HG02798 (cell line): ENCODE data around the gene TEX2.
"Not testable (repeated sequence)": the region's sequence is repeated elsewhere in the genome, so short reads cannot be mapped to it uniquely, and the experiment has no call there.

Experiments
- ATAC-seq: cut with Tn5 transposase; IDR thresholded peaks from one replicate; pipeline ENCODE4 v1.9.1; 2021; ENCODE audit warnings: mild to moderate bottlenecking; ENCODE audit not compliant: unreplicated experiment, poor library complexity

TEX2 gene

DNA sequence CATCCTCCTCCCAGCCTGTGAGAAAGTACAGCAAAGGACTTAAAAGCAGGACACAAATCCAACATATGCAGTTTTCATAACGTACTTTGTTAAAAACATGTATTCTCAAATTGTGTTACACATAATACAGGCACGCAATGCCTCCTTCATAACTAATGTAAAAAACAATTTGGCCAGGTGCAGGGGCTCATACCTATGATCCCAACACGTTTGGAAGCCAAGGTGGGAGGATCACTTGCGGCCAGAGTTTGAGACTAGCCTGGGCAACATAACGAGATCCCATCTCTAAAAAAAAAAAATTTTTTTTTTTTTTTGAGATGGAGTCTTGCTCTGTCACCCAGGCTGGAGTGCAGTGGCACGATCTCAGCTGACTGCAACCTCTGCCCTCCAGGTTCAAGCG lies 20.4 kb downstream of the TEX2 start:
- ATAC-seq: no peak

- ATAC-seq: no peak
These were observed 22.2 kb downstream of the TEX2 start for GRCh38 chr17:64240741-64241347.

DNA sequence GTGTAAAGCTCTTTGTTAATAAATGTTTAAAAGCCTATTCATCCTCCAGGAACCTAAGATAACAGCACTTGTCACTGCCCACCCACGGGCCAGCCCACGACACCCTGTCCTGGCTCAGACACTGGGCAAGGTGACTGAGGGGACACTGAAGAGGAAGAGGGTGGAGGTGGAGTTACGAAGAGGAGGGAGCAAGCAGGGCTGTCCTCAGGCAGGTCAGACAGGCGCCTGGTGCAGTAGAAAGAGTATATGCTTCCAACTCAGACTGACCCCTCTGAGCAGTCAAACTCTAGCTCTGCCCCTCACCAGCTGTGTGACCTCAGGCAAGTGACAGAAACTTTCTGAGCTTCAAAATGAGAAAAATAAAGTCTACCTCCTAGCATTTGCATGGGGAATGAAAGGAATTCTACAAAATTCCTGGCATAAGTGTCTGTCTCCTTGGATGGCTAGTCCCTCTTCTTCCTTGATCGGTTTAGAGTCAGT lies 22.8 kb downstream of the TEX2 start:
- ATAC-seq: no peak

DNA sequence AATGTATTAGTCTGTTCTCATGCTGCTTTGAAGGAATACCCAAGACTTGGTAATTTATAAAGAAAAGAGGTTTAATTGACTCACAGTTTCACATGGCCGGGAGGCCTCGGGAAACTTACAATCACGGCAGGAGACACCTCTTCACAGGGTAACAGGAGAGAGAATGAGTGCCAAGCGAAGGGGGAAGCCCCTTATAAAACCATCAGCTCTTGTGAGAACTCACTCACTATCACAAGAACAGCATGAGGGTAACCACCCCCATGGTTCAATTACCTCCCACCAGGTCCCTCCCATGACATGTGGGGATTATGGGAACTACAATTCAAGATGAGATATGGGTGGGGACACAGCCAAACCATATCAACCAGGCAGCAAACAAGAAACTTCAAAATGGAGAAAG lies 24.6 kb downstream of the TEX2 start:
- not testable (repeated sequence) for ATAC-seq

GRCh38 chr17:64236827-64237403 lies 26.1 kb downstream of the TEX2 start:
- ATAC-seq: no peak

DNA sequence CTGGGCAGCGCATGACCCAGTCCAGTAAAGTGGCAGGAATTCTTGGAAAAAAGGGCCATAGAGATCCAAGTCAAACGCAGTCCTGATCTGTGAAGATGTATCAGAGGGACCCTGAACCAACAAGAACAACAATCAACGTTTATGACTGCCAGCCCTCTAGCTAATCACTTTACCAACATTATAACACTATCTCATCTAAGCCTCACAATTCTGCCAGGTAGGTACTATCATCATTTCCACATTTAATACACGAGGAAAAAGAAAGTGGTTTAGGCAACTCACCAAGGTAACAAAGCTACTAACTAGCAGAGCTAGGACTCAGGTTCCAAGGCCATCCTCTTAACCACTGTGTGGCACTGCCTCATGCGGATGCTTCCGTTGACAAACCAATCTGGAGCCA lies 28.1 kb downstream of the TEX2 start:
- no peak for ATAC-seq

DNA sequence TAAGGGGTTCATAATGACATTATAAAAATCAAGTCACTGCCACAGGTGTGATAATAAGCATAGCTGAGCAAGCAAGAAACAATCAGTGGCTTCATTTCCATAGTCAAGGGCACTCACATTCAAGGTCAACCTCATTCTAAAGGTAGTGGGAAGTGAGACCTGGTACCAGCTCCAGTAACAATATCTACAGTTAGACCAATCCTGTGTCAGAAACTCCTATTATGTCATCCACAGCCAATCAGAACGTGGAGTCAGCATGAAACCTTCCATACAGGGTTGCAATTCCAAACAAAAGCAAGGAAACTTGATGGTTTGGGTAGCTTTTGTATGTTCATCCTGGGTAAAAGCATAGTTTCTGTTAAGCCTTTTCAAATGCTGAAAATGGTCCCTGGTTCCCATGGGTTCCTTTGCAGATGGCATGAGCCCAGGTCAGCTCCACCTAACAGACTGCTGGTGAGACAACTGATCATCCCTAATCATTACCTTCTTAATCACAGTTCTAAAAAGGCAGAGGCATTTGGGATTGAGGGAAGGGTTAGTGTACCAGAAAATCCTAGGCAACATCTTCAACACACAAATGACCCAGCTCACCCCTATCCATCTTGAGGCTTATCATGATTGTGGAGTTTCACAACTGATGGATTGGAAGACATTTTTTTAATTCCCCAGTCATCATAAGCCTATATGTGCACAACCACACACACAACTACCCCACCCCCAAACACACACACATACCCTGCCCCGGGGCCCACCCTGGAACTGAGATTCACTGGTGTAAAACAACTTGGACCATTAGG lies 30.4 kb downstream of the TEX2 start:
- ATAC-seq: no peak

- ATAC-seq: no peak
These were observed 31.4 kb downstream of the TEX2 start for GRCh38 chr17:64231567-64232141.

DNA sequence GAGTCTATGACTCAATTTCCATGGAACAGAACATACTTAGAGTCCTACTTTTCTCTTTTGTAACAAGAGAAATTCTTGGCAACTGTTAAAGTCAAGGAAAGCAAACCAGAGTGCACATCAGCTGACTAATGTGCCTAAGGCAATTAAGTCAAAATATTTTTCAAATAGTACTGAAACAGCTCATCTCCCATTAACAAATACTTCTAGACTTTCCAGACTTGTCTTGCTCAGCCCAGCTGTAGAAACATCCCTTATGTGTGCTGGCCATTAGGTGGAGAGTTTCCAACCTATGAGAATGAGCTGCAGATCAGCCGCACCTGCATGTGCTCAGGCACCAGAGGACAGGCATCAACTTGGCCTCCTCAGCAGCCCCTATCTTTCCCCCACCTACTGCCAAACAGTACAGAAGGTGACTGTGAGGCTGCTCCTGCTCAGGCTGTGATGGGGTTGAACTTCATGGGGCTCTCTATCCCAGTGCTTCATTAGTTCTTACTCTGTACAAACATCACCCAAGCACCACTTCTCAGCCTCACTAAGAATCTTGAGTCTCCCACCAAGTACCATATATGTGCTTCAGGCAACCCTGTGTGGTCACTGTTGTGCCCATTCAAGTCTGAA lies 32.2 kb downstream of the TEX2 start:
- no peak for ATAC-seq

DNA sequence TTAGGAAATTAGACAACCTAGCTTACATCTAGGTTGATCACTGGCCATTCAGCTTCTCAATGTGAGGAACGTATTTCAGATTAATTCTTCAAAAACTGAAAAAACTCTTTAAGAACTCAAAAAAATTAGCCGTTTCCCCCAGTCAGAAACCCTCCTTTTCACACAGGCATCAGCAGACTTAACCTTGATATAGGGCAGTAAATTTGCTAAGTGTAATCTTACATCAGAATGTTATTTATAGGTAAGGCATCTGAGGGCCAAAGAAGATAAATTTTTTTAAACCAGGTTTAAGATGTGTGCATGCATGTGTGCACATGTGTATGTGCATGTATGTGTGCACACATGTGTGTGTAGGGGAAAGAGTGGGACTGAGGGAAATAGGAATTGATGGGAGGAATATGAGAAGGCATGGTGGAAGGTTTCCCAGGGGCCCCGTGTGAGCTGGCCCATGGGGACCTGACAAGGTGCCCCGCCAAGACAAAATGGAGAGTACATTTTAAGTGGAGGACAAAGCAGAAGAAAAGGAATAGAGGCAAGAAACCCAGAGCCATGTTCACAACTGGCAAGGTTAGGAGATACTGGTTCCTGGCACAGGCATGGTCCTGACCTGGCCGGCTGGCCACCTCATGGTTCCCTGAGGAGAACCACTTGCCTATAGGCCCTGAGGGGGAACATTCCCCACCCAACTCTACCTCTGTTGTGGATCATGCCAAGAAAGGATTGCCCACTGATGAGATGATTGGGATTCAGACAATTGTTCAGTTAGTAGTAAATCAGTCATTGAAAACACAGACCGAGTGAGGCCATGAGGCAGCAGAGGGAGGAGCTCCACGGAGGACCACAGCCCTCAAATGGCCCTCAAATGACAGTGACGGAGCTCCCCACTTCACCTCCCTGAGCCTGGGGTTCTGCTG lies 33.0 kb downstream of the TEX2 start:
- no peak for ATAC-seq

DNA sequence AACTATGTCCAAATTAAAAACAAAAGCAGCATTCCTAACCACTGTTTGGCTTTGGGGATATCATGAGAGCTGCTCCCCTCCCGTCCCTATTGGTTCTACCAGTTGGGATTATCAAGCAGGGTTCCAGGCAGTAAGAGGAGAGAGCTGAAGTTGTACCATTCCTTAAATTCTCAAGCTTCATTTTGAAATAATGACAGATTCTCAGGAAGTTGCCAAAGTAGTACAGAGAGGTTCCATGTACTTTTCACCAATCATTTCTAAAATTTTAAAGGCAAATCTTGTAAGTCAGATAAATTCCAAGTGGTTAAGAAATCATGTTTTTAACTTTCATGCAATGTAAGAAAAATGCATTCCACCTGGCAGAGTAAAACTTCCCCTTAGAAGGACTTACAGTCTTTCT lies 36.9 kb downstream of the TEX2 start:
- ATAC-seq: no peak

DNA sequence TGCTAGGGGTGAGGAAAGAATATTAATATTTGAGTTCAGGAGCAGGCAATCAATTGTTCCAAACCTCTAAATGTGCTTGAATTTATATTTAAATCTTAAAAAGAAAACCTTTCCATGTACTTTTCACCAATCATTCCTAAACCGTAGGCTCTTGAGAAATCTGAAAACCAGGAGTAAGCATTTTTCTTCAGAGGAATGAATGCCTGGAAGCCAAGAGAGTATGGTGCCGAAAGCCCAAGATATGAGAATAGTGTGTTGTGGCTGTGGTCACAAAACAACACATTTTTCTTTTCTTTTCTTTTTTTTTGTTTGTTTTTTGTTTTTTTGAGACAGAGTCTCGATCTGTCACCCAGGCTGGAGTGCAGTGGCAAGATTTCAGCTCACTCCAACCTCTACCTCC lies 37.6 kb downstream of the TEX2 start:
- ATAC-seq: no peak

DNA sequence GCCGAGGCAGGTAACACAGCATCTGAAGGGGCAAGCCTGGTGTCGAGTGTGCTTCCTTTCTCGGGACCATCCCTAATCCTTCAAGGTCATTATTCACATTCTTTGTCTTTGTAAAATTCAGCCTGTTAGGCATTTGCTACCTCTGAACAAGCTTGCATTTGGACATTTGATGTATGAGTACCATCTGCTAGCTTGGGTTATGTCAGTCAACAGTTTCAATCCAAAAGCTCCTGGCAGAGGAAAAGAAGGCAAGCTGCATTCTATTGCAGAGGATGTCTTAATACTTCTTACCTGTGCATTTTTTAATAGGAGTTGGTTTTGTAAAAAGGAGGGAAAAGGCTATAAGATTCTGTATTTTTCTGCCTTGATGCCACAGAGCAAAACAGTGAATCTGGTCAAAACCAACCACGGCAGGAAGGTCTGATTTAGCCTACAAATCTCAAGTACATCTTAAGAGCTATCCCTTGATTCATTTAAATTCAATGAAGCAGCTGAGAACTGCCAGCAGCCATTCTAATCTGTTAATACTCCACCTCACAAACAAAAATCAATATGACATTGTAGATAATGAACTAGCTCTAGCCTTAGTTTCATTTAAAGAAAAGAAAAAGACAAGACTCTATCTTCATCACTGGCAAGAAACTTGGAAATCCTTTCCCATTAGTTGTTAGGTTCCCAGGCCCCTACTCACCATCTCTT lies 39.0 kb downstream of the TEX2 start:
- no peak for ATAC-seq

GRCh38 chr17:64223283-64223682 lies 39.8 kb downstream of the TEX2 start:
- no peak for ATAC-seq

GRCh38 chr17:64221679-64222078 lies 41.4 kb downstream of the TEX2 start:
- ATAC-seq: no peak

DNA sequence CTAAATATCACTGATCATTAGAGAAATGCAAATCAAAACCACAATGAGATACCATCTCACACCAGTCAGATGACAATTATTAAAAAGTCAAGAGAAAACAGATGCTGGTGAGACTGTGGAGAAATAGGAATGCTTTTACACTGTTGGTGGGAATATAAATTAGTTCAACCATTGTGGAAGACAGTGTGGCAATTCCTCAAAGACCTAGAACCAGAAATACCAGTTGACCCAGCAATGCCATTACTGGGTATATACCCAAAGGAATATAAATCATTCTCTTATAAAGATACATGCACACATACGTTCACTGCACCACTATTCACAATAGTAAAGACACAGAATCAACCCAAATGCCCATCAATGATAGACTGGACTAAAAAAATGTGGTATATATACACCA lies 42.5 kb downstream of the TEX2 start:
- not testable (repeated sequence) for ATAC-seq

DNA sequence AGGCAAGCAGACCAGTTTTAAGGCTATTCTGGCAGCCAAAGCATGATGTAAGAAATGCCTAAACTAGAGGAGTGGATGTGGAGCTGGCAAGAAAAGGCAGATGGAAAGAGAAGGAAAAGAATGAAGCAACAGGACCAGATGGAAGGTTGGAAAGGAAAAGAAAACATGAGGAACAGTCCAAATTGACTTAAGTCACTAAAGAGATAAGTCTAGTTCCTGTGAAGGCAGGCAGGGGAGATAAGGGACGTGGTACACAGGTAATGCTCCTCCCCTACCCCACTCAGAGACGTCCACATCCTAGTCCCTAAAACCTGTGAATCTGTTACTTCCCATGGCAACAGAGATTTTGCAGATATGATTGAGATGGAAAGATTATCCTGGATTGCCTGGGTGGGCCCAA lies 43.5 kb downstream of the TEX2 start:
- ATAC-seq: no peak

DNA sequence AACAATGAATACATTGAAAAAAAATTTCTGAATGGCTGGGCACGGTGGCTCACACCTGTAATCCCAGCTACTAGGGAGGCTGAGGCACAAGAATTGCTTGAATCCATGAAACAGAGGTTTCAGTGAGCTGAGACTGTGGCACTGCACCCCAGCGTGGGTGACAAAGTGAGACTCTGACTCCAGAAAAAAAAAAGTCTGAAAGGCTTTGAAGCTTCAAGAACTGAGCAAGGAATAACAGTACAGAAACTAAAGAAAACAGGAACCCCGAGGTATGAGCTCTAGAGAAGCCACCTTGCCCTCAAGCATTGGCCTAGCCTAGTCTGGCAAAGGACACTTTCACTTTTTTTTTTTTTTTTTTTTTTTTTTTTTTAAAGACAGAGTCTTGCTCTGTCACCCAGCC lies 45.0 kb downstream of the TEX2 start:
- ATAC-seq: peak; percentile 68

DNA sequence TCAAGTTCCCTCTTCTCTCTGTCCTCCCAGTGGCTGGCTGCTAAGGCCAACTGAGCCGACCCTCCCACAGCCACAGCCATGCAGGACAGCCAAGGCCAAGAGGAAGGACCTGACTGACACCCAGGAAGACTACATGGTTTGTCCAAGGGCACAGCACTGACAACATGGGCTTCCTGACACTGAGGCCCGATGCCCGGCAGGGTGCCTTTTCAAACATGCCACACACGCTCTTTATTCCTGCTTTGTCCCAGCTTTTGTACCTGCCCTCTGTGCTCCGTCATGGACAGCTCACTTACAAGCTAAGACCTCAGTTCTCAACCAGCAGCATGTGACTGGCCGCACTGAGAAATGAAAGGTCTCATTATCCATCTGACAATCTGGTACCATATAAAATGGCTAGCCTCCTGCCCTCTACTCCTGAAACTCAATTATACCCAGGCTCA lies 45.8 kb downstream of the TEX2 start:
- ATAC-seq: no peak
